ENCODE measurements around the gene AP5B1. TPM values are rescaled to one million over a fixed set of nuclear protein-coding genes. Genes with fewer than 3 reads are reported as not detected.

The AP5B1 gene
- total and polyA plus RNA-seq, 2 experiments from 2014 or later, result 3.1 to 16.1 TPM

- TF ChIP-seq REST (IDR thresholded peaks at IDR 0.05; ENCODE audit: unreplicated experiment), result no peak
Observed at GRCh38 chr11:65782816-65783228, 2.0 kb upstream of the AP5B1 start (continued).

GRCh38 chr11:65781962-65782815 lies 1.4 kb upstream of the AP5B1 start:
- no peak overlapping the region for H3K27ac Mint-ChIP-seq
- peaks cover 60% of the 10 kb centered on the region for H3K27me3 ChIP-seq (ENCODE audit: insufficient read depth)
- H3K27ac ChIP-seq (ENCODE audit: low read depth), result no peak overlapping the region
- peaks cover 19% of the 10 kb centered on the region for H3K4me1 Mint-ChIP-seq
- H3K79me2 ChIP-seq (replicated peaks; ENCODE audit: insufficient read depth), result no peaks in the 10 kb centered on the region
- peaks cover 52% of the 10 kb centered on the region for H3K27me3 Mint-ChIP-seq (ENCODE audit: insufficient read depth, low read depth, poor library complexity)
- 0 out of 2 replicates have a peak, but pooled peaks cover 5% of the 10 kb centered on the region for H3F3A ChIP-seq (replicated peaks; ENCODE audit: low read depth)
- ATAC-seq, result no peak
- TF ChIP-seq STAT1 (IDR thresholded peaks at IDR 0.05; ENCODE audit: unreplicated experiment) (no peak), CREB1 (CRISPR knock-in tag; IDR thresholded peaks at IDR 0.05; ENCODE audit: low read depth) (no peak), EZH2phosphoT487 (IDR thresholded peaks at IDR 0.05; ENCODE audit: unreplicated experiment) (no peak), ZNF331 (CRISPR knock-in tag; IDR thresholded peaks at IDR 0.05; ENCODE audit: low read depth) (no peak), REST (IDR thresholded peaks at IDR 0.05; ENCODE audit: unreplicated experiment) (no peak), CTCF (conservative IDR thresholded peaks at IDR 0.05; ENCODE audit: low read depth in 2 of 2) (no peak), ETS1 (IDR thresholded peaks at IDR 0.05) (no peak), POLR2AphosphoS5 (IDR thresholded peaks at IDR 0.05; ENCODE audit: low read depth) (no peak), NANOG (IDR thresholded peaks at IDR 0.05; ENCODE audit: borderline replicate concordance) (no peak), JUNB (IDR thresholded peaks at IDR 0.05; ENCODE audit: unreplicated experiment) (no peak), EZH2 (IDR thresholded peaks at IDR 0.05; ENCODE audit: low read depth, unreplicated experiment) (no peak)
- peak overlapping the region; percentile 75; the same call in 1 of the 2 replicates for H3K4me2 ChIP-seq
- H3K36me3 ChIP-seq (ENCODE audit: insufficient read depth), result no peaks in the 10 kb centered on the region
- DNase-seq (ENCODE audit: low spot score), result no peak
- H3K4me1 ChIP-seq (ENCODE audit: insufficient read depth), result peaks cover 6% of the 10 kb centered on the region; the same call in 1 of the 2 replicates
- H2AFZ ChIP-seq, result peak overlapping the region; percentile 52; the same call in 1 of the 2 replicates
- no peak overlapping the region for H3K4me3 Mint-ChIP-seq
- no peaks in the 10 kb centered on the region for H4K20me1 ChIP-seq (replicated peaks; ENCODE audit: insufficient read depth)
- H3K9me3 Mint-ChIP-seq, result no peaks in the 10 kb centered on the region; the same call in 1 of the 3 replicates
- peak overlapping the region; percentile 71 for H3K4me3 ChIP-seq
- H3K36me3 Mint-ChIP-seq (ENCODE audit: low read depth), result peaks cover 3% of the 10 kb centered on the region; the same call in 1 of the 3 replicates
- H3K9me2 ChIP-seq (ENCODE audit: insufficient read depth), result no peaks in the 10 kb centered on the region

All from GM23338 (cell line).